Activated T-cell treated with anti-CD3 and anti-CD28 coated beads, Interleukin-2, amount 50 U/mL, for 72 hours (primary cell): ENCODE measurements around the gene JARID2. TPM values are rescaled to one million over a fixed set of nuclear protein-coding genes. Genes with fewer than 3 reads are reported as not detected.

Source experiments
- ATAC-seq, 2 donors: fragments of 150-1000 bp; cut with Tn5 transposase; replicated peaks in 1 of 2; 2 replicates each; pipeline ENCODE4 v1.10.0; 2021; ENCODE audit warnings: moderate library complexity in 2 of 2, mild to moderate bottlenecking in 1 of 2
- DNase-seq, 2 donors: peaks; one replicate each; pipeline ENCODE4 v3.0.0; 2021 to 2022; ENCODE audit warnings: mixed read lengths in 1 of 2
- H3K27ac Mint-ChIP-seq: one replicate; pipeline ENCODE4 v1.8.0; 2022; ENCODE audit warnings: mild to moderate bottlenecking, moderate library complexity, mixed read lengths
- H3K27me3 Mint-ChIP-seq: one replicate; pipeline ENCODE4 v1.8.0; 2022; ENCODE audit warnings: low read depth, mixed read lengths
- H3K36me3 Mint-ChIP-seq, 2 donors: one replicate each; pipeline ENCODE4 v1.8.0; 2022; ENCODE audit warnings: mixed read lengths in 2 of 2, mild to moderate bottlenecking in 1 of 2; ENCODE audit not compliant: insufficient read depth in 2 of 2
- H3K4me1 Mint-ChIP-seq: one replicate; pipeline ENCODE4 v1.8.0; 2022; ENCODE audit warnings: low read depth, mixed read lengths
- H3K4me3 Mint-ChIP-seq, 2 donors: one replicate each; pipeline ENCODE4 v1.8.0; 2022; ENCODE audit warnings: mild to moderate bottlenecking in 2 of 2, mixed read lengths in 2 of 2, moderate library complexity in 2 of 2
- H3K9me3 Mint-ChIP-seq, 2 donors: one replicate each; pipeline ENCODE4 v1.8.0; 2022; ENCODE audit warnings: mixed read lengths in 2 of 2
- total RNA-seq, 2 donors: library from RNA; stranded (reverse); gene quantifications; one replicate each; pipeline ENCODE4 v1.2.3, GENCODE V29; 2022

The JARID2 gene
- total RNA-seq, 2 donors from 2014 or later: 37.9 to 53.0 TPM

DNA sequence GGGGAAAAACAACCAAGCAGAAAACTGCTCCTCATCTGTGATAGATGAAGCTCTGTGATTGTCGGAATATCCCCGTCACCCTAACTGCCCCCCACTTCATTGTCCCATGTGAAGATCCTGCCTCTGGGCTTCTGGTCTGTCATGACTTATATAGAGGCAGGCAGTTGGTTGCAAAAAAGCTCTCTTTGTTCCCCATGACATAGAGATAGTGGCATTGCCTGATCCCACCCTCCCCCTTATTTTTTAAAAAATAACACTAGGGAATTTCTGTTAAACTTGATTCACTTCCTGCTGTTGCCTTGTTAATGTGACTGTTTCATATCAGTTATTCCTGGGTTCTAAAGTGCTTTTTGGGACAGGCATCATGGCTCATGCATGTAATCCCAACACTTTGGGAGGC, 203.1 kb downstream of the JARID2 start:
- Mint-ChIP-seq H3K9me3 (no peaks in the 10 kb centered on the region), H3K4me1 (peaks cover 53% of the 10 kb centered on the region), H3K27ac (no peak overlapping the region)

GRCh38 chr6:15451738-15452137, 205.9 kb downstream of the JARID2 start:
- peak in 1 of 2 donors; percentile 9 for ATAC-seq
- H3K4me3 Mint-ChIP-seq: no peak overlapping the region

More for the DNA sequence above, 203.1 kb downstream of the JARID2 start:
- Mint-ChIP-seq H3K27me3 (no peaks in the 10 kb centered on the region), H3K4me3 (no peak overlapping the region), H3K36me3 (peaks cover 7 to 19% of the 10 kb centered on the region in 2 donors)
- ATAC-seq: no peak
- no peak for DNase-seq

DNA sequence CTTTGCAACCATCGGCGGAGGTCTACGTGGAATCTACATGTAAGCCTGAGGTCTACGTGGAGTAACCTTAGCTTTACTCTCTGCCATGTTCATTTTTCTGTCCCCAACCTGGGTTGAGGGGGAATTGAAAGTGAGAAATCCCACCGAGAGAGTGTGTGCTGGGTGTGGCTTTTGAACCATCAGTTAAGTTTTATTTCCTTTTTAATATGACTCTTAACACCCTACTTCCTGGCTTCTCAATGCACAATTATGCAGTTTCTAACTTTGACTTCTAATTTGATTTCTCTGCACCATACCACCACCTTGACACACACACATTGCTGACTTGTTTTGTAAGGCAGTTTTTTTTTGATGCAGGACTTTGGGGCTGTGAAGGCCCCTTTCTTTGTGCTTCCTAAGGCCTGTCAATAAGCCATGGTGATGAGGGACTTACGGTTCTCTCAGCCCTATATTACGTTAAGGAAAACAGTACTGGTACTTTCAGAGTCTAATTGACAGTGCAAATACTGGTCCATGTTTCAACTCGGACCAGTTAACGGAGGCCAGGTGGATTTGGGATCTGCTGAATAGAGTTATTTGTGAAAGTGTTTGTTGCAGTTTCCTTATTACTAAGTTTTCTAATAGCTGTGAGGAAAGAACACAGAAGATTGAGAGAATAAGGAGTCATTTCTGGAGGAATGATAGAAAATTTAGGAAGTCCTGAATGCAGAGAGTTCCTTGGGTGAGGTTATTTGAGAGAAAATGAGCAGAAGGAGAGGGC, 206.5 kb downstream of the JARID2 start:
- ATAC-seq (peak; percentile 7 to 24), DNase-seq (no peak)
- H3K9me3 Mint-ChIP-seq: no peaks in the 10 kb centered on the region
- no peaks in the 10 kb centered on the region for H3K27me3 Mint-ChIP-seq
- no peak overlapping the region for H3K4me3 Mint-ChIP-seq
- H3K36me3 Mint-ChIP-seq: peaks cover 12 to 21% of the 10 kb centered on the region in 2 donors
- peak overlapping the region; percentile 91 for H3K27ac Mint-ChIP-seq
- peaks cover 36% of the 10 kb centered on the region for H3K4me1 Mint-ChIP-seq

More at GRCh38 chr6:15451738-15452137, 205.9 kb downstream of the JARID2 start:
- Mint-ChIP-seq H3K9me3 (no peaks in the 10 kb centered on the region), H3K36me3 (peaks cover 12 to 21% of the 10 kb centered on the region in 2 donors), H3K27ac (peak overlapping the region; percentile 91), H3K4me1 (peaks cover 42% of the 10 kb centered on the region), H3K27me3 (no peaks in the 10 kb centered on the region)
- DNase-seq: no peak

DNA sequence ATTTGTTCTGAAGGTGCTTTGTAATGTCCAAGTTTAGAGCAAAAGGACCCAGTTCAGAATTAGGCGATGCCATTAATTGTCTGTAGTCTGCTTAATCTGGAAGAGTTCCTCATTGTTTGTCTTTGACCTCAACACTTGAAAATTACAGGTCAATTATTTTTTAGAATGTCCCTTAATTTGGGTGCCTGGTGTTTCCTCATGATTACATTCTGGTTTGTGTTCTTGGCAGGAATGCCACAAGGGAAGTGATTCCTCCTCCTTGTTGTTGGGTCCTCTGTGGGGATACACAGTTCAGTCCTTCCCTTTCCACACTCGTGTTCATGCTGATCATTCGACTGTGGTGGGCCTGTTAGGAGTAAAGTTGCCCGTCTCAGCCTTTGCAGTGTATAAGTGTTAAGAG, 207.3 kb downstream of the JARID2 start:
- no peak for DNase-seq
- ATAC-seq: no peak
- no peak overlapping the region for H3K27ac Mint-ChIP-seq
- H3K4me1 Mint-ChIP-seq: peaks cover 28% of the 10 kb centered on the region
- no peak overlapping the region for H3K4me3 Mint-ChIP-seq
- peaks cover 12 to 21% of the 10 kb centered on the region in 2 donors for H3K36me3 Mint-ChIP-seq
- H3K27me3 Mint-ChIP-seq: no peaks in the 10 kb centered on the region
- no peaks in the 10 kb centered on the region for H3K9me3 Mint-ChIP-seq

GRCh38 chr6:15453622-15454021, 207.8 kb downstream of the JARID2 start:
- H3K36me3 Mint-ChIP-seq: peaks cover 12 to 21% of the 10 kb centered on the region in 2 donors
- ATAC-seq: no peak
- no peak overlapping the region for H3K4me3 Mint-ChIP-seq
- peaks cover 23% of the 10 kb centered on the region for H3K4me1 Mint-ChIP-seq
- H3K27me3 Mint-ChIP-seq: no peaks in the 10 kb centered on the region
- DNase-seq: no peak
- no peak overlapping the region for H3K27ac Mint-ChIP-seq
- no peaks in the 10 kb centered on the region for H3K9me3 Mint-ChIP-seq

- DNase-seq (no peak), ATAC-seq (no peak)
- no peaks in the 10 kb centered on the region for H3K27me3 Mint-ChIP-seq
- peaks cover 10 to 16% of the 10 kb centered on the region in 2 donors for H3K36me3 Mint-ChIP-seq
- H3K9me3 Mint-ChIP-seq: no peaks in the 10 kb centered on the region
- H3K27ac Mint-ChIP-seq: no peak overlapping the region
- no peak overlapping the region for H3K4me3 Mint-ChIP-seq
- H3K4me1 Mint-ChIP-seq: peaks cover 33% of the 10 kb centered on the region
Measured at GRCh38 chr6:15456422-15456821, 210.6 kb downstream of the JARID2 start.

GRCh38 chr6:15457121-15457650, 211.3 kb downstream of the JARID2 start:
- DNase-seq (no peak), ATAC-seq (no peak)
- Mint-ChIP-seq H3K9me3 (no peaks in the 10 kb centered on the region), H3K36me3 (peaks cover 10 to 16% of the 10 kb centered on the region in 2 donors), H3K27me3 (no peaks in the 10 kb centered on the region), H3K4me3 (no peak overlapping the region), H3K4me1 (peaks cover 34% of the 10 kb centered on the region), H3K27ac (no peak overlapping the region)

GRCh38 chr6:15458021-15458459, 212.2 kb downstream of the JARID2 start:
- Mint-ChIP-seq H3K27ac (no peak overlapping the region), H3K4me3 (no peak overlapping the region), H3K9me3 (no peaks in the 10 kb centered on the region), H3K27me3 (no peaks in the 10 kb centered on the region), H3K4me1 (peaks cover 43% of the 10 kb centered on the region), H3K36me3 (peaks cover 10 to 12% of the 10 kb centered on the region in 2 donors)
- DNase-seq: no peak
- ATAC-seq: no peak

DNA sequence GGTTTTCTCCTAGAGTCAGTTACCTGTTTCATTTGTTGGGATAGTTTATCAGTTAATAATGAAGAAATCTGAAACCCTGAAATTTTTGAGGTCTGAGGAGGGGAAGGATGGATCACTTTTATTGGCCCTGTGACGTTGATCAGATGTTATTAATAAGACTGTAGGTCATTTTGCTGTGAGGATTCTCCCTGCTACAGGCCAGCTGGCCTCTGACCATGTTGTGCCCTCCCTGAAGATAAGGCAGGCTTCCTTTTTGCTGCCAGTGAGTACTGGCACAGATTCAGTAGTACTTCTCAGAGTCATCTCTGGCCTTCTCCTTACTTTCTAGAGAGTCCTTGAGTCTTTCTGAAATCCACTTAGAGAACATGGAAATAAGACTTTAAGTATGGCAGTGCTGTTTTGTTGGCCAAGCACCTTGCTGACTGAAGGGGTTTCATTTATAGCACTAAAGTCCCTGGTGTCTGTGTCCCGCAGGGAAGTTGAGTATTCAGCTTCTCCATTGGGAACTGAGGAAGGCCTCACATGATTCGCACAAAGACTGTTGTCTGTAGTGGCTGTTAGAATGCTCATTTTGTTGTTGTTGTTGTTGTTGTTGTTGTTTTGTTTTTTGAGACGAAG, 214.3 kb downstream of the JARID2 start:
- no peaks in the 10 kb centered on the region for H3K27me3 Mint-ChIP-seq
- peak overlapping the region; percentile 22 for H3K27ac Mint-ChIP-seq
- H3K36me3 Mint-ChIP-seq: peaks cover 6 to 7% of the 10 kb centered on the region in 2 donors
- DNase-seq (no peak), ATAC-seq (no peak)
- H3K4me1 Mint-ChIP-seq: peaks cover 62% of the 10 kb centered on the region
- H3K9me3 Mint-ChIP-seq: no peaks in the 10 kb centered on the region
- H3K4me3 Mint-ChIP-seq: no peak overlapping the region

DNA sequence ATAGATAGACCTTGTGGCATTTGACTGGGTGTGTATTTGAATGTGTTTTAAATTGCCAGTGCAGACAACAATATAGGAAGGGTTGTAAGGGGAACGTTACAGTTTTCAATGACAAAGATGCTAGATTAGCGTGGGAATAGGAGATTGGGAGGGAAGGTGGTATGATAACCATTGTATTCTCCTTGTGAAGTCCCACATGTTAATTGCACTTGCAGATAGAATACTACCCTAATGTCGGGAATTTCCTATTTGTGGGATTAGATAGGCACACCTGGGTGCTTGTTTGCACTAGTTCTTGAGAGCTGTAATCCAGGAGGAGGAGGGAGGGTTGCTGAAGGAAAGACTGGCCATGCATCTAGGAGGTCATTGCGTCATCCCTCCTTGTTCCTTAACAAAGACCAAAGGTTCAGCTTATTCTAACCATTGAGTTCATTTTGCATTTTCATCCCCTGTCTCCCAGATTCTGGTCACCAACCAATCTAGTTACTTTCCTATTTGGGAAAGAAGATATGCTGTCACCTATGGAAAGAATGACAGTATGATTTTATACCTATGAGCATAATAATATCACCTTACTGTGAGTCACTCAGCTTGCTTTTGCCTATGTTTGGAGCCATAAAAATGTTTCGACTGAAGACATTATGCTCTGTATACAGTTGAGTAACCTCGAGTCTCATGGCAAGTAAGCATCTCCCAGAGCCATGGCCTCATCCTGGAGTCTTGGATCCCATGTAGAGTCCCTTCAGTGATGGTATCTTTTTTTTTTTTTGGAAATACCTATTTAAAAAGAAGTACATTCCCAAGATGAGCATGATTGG, 215.5 kb downstream of the JARID2 start:
- no peaks in the 10 kb centered on the region for H3K9me3 Mint-ChIP-seq
- DNase-seq (no peak), ATAC-seq (no peak)
- no peak overlapping the region for H3K27ac Mint-ChIP-seq
- no peak overlapping the region for H3K4me3 Mint-ChIP-seq
- peaks cover 67% of the 10 kb centered on the region for H3K4me1 Mint-ChIP-seq
- peaks cover 4 to 15% of the 10 kb centered on the region in 2 donors for H3K36me3 Mint-ChIP-seq
- H3K27me3 Mint-ChIP-seq: no peaks in the 10 kb centered on the region

GRCh38 chr6:15462256-15462655, 216.4 kb downstream of the JARID2 start:
- ATAC-seq: peak; percentile 9 to 11
- Mint-ChIP-seq H3K4me1 (peaks cover 76% of the 10 kb centered on the region), H3K9me3 (no peaks in the 10 kb centered on the region), H3K27ac (no peak overlapping the region), H3K27me3 (no peaks in the 10 kb centered on the region), H3K36me3 (peaks cover 4 to 19% of the 10 kb centered on the region in 2 donors), H3K4me3 (peak overlapping the region in 1 of 2 donors; percentile 13)
- no peak for DNase-seq

GRCh38 chr6:15462717-15463525, 217.1 kb downstream of the JARID2 start:
- Mint-ChIP-seq H3K4me1 (peaks cover 80% of the 10 kb centered on the region), H3K27ac (no peak overlapping the region), H3K36me3 (peaks cover 4 to 19% of the 10 kb centered on the region in 2 donors), H3K4me3 (no peak overlapping the region), H3K27me3 (no peaks in the 10 kb centered on the region), H3K9me3 (no peaks in the 10 kb centered on the region)
- DNase-seq (no peak), ATAC-seq (no peak)
